GM21786 (cell line): ENCODE measurements around the gene ADGRG1.

Experiments
- ATAC-seq: cut with Tn5 transposase; IDR thresholded peaks from one replicate; pipeline ENCODE4 v1.9.1; 2021; ENCODE audit not compliant: unreplicated experiment

Gene ADGRG1

DNA sequence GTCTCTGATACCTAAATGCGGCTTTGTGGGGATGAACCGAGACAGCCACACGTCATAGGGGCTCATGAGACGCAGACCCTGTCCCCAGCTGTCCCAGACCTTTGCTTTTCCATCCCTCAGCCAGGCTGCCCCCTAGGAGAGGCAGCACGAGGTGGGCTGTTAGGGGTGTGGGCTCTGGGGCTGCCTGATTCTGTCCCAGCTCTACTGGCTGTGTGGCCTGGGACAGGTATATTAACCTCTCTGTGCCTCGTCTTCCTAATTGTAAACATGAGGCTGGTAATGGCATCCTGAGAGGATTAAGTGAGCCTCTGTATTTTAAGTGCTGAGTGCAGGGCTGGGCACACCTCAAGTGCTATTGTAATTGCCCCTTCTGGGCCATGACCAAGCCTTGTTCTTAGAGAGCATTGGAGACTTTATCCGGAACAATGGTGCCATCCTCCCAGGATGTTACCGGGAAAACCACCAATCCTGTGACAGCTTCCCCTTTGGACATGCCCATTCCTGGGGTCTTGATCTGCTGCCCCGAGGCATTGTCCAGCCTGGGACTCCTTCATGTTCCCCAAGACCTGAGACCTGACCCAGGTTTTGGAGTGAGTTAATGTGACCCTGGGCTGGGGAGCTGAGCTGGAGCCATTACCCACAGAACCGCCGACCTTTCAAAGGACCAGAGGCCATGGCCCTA lies 5.1 kb downstream of the ADGRG1 start:
- no peak for ATAC-seq

DNA sequence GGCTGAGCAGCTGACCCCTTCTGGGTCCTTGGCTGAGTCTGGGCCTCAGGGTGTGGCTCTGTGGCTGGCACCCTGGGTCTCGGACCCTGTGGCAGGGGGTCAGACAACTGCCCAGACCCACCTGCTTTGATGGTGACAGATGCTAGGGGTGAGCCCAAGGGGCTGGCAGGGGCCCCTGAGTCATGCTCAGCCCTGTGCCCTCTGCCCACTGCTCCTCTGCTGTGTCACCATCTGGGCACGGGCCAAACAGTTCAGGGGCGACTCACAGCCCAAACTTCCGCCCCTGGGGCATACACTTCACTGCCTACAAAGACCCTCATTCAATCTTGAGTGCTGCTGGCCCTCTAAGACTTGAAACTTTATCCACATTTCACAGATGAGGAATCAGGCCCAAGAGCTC lies 5.7 kb downstream of the ADGRG1 start:
- no peak for ATAC-seq

DNA sequence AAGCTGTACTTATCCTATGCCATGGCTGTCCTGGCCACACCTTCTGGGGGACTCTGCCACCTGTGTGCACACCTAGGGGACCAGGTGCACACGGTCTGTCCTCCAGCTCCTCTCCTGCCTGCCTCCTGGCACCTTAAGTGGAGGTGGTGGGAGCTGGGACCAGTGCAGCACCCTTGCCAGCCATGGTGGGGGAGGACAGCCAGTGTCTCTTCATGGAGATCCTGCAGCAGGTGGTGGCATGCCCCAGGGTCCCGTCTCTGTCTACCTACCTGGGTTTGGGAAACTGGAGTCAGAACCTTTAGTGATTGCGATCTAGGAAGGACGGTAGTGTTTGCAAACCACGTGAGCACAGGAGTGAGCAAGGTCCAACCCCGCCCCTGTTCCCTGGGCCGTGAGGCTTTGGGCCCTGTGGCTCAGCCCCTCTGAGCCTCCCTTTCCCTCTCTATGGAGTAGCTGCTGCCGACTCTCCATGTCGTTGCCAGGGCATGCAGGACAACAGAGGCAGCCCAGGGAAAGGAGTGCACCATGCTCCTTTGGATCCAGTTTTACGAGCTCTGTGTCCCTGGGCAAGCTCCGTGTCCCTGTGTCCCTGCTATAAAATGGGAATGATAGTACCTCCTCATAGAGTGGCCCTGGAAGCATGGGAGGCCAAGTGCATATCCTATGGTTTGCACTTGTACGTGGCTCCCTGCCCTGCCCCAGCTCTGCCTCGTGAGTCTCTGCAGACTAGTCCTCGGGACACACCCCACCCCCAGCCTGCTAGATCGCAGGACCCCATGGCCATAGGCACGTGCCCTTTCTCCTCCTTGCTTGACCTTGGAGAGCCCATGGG lies 7.1 kb downstream of the ADGRG1 start:
- ATAC-seq: no peak

DNA sequence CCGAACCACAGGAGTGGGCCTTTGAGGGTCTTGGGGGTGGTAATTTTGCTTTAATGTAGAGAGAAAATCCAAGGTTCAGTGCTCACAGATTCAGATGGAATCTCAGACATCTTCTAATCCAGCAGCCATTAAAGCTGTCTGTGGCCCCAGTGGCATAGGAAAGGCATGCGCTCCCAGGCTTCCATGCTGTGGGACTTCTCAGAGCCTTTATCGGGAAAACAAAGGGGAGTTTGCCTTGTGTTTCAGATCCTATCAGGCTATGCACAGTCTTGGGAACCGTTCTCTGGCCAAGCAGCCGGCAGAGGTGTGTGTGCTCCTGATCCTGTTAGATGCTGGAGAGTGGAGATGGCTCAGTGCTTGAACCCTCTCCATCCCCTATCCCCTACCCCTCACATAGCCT lies 7.8 kb downstream of the ADGRG1 start:
- no peak for ATAC-seq

DNA sequence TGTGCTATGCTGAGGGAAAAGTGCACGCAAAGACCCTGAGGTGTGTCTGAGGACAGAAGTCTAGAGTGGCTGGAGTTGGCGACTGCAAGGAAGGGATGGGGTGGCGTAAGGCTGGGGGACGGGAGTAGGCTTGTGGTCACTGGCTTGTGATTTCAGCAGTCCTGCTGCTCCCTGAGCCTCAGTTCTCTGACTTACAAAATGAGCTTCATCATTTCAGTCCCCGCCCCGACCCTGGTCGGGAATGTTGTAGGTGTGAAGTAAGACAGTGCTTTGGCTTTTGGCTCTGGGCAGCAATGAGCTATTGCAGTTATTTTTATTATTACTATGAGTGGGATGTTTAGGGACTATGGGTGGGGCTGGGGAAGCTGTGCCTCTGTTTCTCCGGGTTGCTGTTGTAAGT lies 8.6 kb downstream of the ADGRG1 start:
- no peak for ATAC-seq

DNA sequence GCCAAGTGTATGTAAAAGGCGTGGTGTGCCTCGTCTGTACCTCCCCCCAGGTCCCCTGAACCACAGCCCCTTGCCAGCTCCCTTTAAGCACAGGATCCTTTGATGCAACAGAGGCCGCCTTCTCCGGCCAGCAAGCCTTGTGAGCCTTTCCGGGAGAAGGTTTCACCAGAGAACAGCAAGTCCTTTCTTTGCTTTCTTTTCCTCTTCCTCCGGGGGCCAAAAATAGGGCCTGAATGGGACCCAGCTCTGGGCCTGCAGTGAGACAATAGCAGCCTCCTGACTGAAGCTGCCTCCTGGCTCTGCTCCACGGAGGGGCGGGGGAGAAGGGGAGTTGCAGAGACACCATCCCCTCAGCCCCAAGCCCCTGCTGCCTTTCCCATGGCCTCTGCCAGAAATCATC lies 9.0 kb downstream of the ADGRG1 start:
- ATAC-seq: no peak

DNA sequence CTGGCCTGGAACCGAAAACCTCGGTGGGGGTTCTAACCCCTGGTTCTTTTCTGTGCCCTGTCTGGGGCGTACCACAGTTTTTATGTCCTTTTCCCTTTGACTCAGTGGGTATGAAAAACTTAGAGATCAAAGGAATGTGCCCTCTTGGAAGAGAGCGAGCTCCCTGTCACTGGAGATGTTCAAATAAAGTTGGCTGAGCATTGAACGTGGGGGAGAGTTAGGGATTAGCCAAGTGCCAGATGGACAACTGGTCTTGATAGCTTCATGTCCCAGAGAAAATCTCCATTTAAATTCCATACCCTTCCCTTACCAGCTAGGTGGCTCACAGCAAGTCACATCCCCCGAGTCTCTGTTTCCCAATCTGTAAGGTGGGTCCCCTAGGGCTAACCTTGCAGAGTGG lies 9.5 kb downstream of the ADGRG1 start:
- ATAC-seq: no peak

DNA sequence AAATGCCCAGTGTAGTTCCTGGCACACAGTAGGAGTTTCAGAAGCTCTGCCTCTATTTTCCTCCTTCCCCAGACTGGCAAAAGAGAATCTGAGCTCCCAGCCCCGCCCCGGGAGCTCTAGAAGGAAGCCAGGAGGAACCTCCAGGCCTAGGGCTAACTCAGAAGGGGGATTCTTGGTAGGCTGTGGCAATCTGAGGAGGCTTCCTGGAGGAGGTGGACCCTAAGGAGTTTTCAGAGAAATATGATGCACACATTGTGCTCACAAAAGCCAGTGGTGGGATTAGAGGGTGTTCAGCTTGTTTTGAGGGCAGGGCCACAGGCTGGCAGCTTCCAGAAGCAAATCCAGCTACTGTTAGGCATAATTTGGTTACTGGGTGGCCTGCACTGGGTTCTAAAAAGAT lies 10.0 kb downstream of the ADGRG1 start:
- ATAC-seq: no peak

DNA sequence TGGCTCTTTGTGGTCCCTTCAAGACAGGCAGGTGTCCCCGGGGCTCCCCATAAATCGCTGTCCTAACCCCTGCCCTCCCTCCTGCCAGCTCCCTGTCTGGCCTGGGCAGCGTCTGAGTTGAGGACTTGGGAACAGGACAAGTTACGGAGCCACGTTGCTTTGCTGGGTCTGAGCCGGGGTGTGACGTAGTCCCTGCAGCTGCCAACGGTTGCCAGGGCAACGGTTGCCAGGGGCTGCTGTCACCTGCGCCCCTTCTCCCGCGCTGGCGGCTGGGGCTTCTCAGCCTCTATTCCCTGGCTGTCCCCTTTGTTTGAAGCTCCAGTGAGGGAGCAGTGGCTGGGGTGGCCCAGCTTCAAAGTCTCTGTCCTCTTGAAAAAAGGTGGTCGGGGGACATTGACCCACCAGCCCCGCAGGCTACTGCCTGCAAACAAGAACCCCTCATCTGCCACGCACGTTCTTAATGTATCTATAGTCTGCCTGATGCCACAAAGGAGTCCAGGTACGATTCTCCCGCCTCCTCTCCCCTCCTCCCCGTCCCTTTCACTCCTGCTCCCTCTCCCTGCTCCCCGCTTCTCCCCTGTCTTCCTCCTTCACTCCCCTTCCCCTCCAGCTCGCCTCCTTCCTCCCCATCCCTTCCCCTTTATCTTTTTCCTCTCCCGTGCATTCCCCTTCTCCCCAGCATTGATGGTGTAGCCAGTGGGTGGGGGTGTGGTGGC lies 10.9 kb downstream of the ADGRG1 start:
- no peak for ATAC-seq

DNA sequence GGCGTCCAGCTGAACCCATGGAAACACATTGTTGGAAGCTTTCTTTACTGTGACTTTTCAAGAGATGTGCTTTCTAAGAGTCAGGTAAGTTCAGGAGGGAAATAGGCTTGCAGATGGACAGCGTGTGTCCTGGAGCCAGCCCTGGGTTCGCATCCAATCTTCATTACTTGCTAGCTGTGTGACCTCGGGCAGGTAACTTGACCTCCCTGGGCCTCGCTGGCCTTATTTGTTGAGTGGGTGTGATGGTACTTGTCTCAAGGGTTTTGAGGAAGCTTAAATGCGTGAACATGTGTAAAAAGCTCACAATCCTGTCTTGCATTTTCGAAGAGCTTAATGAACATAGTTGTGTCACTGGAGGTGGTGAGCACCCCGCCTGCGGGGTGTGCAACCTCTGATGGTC lies 11.8 kb downstream of the ADGRG1 start:
- ATAC-seq: no peak

DNA sequence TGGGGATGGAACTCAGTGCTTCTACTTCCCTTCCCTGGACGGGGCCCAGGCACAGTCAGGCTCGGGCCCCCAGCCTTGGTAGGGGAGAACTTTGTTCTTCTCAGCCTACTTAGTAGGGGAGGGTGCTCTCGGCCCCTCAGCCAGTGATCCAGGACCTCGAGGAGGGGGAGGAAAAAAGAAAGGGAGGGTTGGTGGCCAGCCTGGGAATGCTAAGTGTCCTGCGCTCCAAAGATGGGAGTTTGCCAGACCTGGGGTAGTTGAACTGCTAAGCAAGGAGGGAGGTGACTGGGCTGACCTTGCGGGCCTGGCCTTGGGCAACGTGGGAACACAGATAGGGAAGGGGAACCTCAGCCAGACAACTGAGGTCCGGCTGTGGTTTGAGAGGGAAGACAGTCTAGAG lies 12.2 kb downstream of the ADGRG1 start:
- ATAC-seq: no peak

DNA sequence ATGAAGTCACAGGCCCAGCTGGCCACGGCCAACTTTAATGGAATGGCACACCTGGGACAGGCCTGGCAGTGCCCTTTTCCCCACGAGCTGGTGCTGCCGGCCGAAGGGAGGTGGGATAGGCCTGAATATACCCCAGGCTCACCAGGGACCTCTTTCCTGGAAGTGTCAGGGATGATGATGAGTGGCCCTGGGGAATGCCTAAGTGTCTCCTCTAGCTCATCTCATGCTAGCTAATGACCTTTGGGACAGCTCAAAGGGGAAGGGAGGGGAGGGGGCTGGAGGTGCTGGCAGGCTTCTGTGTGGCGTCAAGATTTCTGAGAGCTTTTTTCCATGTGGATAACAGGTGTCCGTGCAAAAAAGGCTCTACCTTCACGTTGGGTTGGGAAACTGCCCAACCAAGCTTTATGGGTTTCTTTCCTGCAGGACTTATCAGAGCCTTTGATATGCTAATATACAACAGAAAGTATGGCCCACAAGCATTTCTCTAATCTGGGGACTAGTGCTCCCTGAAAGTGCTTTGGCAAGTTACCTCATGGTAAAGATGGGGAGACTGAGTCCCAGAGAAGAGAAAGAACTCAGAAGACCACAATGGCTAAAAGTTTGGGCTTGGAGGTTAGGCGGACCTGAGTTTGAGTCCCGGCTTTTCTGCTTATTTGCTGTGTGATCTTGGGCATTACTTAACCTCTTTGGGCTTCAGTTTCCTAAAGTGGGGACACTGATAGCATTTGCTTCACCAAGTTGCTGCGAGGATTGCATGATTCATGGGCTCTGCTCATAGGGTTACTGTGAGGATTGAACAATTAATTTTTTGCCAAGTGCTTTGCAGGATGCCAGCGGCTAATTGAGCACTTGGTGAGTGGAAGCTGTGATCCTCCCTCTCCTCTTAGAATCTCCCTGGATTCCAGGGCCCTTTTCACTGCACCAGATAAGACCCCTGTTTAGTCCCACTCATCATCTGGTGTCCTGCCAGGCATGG lies 14.0 kb downstream of the ADGRG1 start:
- ATAC-seq: no peak

DNA sequence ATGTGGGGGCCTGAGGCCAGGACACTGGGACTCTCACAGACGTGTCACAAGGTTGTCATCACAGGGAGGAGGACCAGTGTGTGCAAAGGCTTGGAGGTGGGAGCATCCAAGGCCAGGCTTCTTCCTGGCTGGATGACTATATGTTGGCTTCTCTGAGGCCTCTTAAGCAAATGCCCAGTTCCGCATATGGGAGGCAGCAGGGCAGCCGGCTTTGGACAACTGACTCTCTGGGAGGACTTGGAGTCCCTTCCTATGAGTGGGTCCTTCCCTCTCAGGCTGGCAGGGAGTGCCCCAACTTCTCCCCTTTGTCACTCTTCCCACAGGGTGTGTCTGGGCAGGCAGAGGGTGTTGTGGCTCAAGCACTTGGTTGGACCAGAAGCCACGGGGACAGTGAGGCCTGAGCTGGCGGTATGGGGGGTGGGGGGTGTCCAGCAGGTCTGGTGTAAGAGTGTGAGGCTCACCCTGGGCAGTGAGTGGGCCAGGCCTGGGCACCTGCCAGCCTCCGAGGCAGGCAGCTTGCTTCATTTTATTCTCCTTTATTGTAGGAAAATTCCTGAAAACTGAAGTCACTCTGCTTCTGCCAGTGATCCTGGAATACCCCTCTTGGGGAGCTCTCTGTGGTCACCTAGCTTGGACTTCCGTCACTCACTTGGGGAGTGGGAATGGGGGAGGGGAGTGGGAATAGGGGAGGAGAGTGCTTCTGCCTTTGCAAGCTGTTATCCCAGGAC lies 14.9 kb downstream of the ADGRG1 start:
- no peak for ATAC-seq

DNA sequence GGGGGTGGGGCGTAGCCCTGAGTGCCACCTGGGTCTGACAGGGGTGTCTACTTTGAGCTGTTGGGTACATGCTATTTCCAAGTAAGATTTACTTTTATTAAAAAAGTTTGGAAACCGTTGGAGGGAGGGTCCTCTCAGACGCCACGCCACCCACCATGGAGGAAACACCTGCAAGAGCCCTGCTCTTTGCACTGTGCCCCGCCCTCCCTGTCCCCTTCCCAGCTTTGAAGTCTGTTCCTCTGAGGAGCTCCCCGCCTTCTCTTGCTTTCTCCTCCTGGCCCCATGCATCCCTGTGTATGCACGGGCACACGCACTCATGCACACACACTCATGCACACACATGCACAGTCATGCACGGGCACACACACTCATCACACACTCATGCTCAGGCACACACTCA lies 15.5 kb downstream of the ADGRG1 start:
- no peak for ATAC-seq

DNA sequence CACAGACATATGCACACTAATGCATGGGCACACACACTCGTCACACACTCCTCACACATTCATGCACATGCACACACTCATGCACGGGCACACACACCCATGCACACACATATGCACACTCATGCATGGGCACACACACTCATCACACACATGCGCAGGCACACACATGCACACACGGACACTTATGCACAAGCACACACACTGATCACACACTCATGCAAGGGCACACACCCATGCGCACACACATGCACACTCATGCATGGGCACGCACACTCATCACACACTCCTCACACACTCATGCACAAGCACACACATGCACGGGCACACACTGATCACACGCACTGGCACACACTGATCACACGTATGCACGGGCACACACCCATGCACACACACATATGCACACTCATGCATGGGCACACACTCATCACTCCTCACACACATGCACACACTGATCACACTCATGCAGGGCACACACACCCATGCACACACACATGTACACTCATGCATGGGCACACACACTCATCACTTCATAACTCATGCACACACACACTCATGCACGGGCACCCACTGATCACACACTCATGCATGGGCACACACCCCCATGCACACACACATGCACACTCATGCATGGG lies 16.1 kb downstream of the ADGRG1 start:
- ATAC-seq: no peak

DNA sequence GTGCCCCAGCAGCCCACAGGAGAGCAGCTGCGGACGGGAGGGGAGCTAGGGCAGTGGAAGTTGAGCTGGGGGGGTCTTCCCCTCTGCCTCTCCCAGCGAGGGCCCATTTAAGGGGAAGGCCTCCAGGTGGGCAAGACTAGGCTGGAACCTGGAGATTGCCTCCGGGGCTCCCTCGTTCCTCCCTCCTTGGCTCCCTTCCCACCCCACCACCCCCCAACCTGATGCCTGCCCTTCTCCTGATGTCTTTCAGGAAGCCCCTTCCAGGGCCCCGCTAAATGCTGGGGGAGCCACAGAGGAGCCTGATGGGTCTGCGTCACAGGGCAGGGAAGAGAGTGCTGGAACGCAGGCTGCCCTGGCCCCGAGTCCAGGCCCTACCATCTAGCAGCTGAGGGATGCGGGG lies 16.7 kb downstream of the ADGRG1 start:
- no peak for ATAC-seq

DNA sequence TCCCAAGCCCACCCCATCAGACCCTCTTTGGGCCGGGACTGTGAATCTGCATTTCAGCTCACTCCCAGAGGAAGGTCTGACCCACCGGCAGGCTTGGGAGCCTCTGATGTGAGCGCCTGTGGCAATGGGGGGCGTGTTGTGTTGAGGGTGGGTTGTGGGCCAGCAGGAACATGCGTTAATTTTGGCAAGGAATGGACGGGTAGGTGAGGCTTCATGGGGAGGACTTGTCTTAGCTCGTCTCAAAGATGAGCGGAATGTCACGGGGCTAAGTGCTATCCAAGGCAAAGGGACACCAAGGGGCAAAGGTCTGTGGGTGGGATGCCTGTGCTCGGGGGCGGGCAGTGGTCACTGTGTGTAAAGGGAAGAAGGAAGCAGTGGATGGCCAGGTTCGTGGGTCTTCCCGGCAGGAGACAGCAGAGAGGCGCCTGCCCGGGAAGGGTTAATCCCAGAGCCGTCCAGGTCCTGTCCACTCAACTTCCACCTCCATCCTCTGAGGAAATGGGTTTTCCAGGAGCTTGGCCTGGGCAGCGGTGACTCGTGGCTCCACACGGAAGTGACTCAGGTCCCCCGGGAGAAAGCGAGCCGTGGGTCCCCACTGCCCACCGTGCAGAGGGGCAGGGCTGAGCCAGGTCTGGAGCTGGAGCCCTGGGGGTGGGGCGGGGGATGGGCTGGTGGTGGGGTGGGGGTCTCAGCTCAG lies 17.4 kb downstream of the ADGRG1 start:
- ATAC-seq: no peak

DNA sequence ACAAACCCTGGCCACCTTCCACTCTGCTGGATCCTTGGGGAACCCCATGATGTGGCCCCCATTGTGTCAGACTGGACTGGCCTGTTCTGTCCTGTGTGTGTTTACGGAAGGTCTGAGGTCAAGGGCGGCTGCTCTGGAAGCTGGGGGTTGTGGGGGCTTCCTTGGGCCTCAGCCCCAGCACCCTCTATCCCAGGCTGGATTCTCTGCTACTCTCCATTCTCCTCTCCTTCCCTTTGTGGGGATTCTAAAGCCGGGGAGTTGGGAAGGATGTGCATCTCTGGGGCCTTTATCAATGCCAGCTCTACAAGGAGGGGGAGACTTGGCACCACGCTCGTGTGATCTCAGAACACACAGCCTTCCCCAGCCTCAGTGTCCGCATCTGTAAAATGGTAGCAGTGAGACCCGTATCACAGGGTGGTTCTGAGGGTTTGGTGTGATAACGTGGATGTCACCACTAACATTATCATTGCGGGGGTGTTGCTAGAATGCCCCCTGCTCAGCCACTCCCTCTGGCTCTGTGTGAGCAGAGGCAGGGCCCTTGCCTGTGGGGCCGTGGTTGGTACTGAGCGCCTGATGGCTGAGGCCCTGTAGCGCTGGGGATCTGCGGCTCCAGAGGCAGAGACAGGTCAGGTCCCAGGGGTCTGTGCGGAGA lies 18.1 kb downstream of the ADGRG1 start:
- no peak for ATAC-seq
